Astrocyte (in vitro differentiated cells and primary cell): Measurements from ENCODE around the gene SNTB2. TPM values are rescaled to one million over a fixed set of nuclear protein-coding genes. Genes with fewer than 3 reads are reported as not detected.

Experiments used
- DNase-seq: peaks from one replicate; pipeline ENCODE4 v3.0.0-alpha.2; 2010; ENCODE audit warnings: low read depth
- FAIRE-seq: peaks from 2 replicates; lab custom pipeline; 2011; peaks lifted over from hg19 to GRCh38; lab: Jason Lieb, UNC
- H2AFZ ChIP-seq: 2 replicates; pipeline ENCODE4 v1.6.0; 2012; ENCODE audit warnings: low read depth, low read length, inconsistent platforms
- H3K27ac ChIP-seq: 2 replicates; pipeline ENCODE4 v1.5.1; 2011; ENCODE audit warnings: low read depth, low read length, inconsistent platforms
- H3K27me3 ChIP-seq: 2 replicates; pipeline ENCODE4 v1.6.0; 2011; ENCODE audit warnings: low read length, inconsistent platforms; ENCODE audit not compliant: insufficient read depth
- H3K36me3 ChIP-seq: 2 replicates; pipeline ENCODE4 v1.5.1; 2011; ENCODE audit warnings: low read length, inconsistent platforms; ENCODE audit not compliant: insufficient read depth
- H3K4me1 ChIP-seq: 2 replicates; pipeline ENCODE4 v1.5.1; 2011; ENCODE audit warnings: low read length, inconsistent platforms; ENCODE audit not compliant: insufficient read depth
- H3K4me2 ChIP-seq: 2 replicates; pipeline ENCODE4 v1.6.0; 2012; ENCODE audit warnings: low read length, inconsistent platforms
- H3K4me3 ChIP-seq: 2 replicates; pipeline ENCODE4 v1.5.1; 2011; ENCODE audit warnings: low read depth, mild to moderate bottlenecking, low read length, inconsistent platforms; ENCODE audit not compliant: insufficient read depth
- H3K79me2 ChIP-seq: 2 replicates; pipeline ENCODE4 v1.6.0; 2012; ENCODE audit warnings: mild to moderate bottlenecking, low read length, inconsistent platforms; ENCODE audit not compliant: insufficient read depth
- H3K9ac ChIP-seq: 2 replicates; pipeline ENCODE4 v1.6.0; 2012; ENCODE audit warnings: mild to moderate bottlenecking, low read length, inconsistent platforms
- H3K9me3 ChIP-seq: 2 replicates; pipeline ENCODE4 v1.5.1; 2012; ENCODE audit warnings: low read depth, mild to moderate bottlenecking, low read length, inconsistent platforms; ENCODE audit not compliant: insufficient read depth
- H4K20me1 ChIP-seq: 2 replicates; pipeline ENCODE4 v1.6.0; 2012; ENCODE audit warnings: low read length, inconsistent platforms; ENCODE audit not compliant: insufficient read depth
- H3K27ac Mint-ChIP-seq: one replicate; pipeline ENCODE4 v1.8.0; 2021; ENCODE audit warnings: mild to moderate bottlenecking, mixed read lengths; ENCODE audit not compliant: unreplicated experiment
- H3K27me3 Mint-ChIP-seq: one replicate; pipeline ENCODE4 v1.8.0; 2021; ENCODE audit warnings: low read depth, mixed read lengths; ENCODE audit not compliant: unreplicated experiment
- H3K36me3 Mint-ChIP-seq: one replicate; pipeline ENCODE4 v1.8.0; 2021; ENCODE audit warnings: low read depth, mixed read lengths; ENCODE audit not compliant: unreplicated experiment
- H3K4me1 Mint-ChIP-seq: one replicate; pipeline ENCODE4 v1.8.0; 2021; ENCODE audit warnings: low read depth, mixed read lengths; ENCODE audit not compliant: unreplicated experiment
- H3K4me3 Mint-ChIP-seq: one replicate; pipeline ENCODE4 v1.8.0; 2021; ENCODE audit warnings: mild to moderate bottlenecking, moderate library complexity, mixed read lengths; ENCODE audit not compliant: unreplicated experiment
- H3K9me3 Mint-ChIP-seq: one replicate; pipeline ENCODE4 v1.8.0; 2021; ENCODE audit warnings: mild to moderate bottlenecking, mixed read lengths; ENCODE audit not compliant: unreplicated experiment
- EZH2 ChIP-seq: IDR thresholded peaks from 2 replicates; pipeline ENCODE4 v1.6.1; 2012; ENCODE audit warnings: mild to moderate bottlenecking, low read length, inconsistent platforms; ENCODE audit not compliant: insufficient read depth
- total RNA-seq: library from RNA; stranded (reverse); gene quantifications from 2 replicates; pipeline ENCODE4 v1.2.1, GENCODE V29; 2021
- TF ChIP-seq, protein P1 (sequence below): IDR thresholded peaks from 2 replicates; pipeline ENCODE4 v1.5.1; 2011; ENCODE audit warnings: low read depth, mild to moderate bottlenecking, inconsistent platforms, low read length, moderate library complexity; ENCODE audit not compliant: insufficient read depth

The SNTB2 gene
- total RNA-seq, 1 donor from 2014 or later: 30.4 TPM

DNA sequence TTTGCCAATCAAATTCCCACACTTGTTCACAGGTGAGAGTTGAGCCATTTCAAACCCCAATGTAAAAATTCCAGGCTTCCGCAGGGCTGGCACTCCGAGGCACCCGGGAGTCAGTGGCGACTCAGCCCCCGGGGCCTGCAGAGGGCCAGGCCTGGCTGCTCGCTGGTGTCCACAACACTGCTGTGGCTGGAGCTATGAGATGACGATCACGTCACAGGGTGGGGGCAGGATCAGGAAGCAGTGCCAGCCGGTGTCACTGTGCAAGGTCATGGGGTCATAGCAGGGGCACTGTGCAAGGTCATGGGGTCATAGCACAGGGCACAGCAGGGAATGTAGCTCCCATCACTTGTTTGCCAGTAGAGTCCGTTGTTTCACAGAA, 131.9 kb downstream of the SNTB2 start:
- Mint-ChIP-seq H3K9me3 (no peaks in the 10 kb centered on the region), H3K27me3 (no peaks in the 10 kb centered on the region), H3K4me3 (no peak overlapping the region), H3K4me1 (no peaks in the 10 kb centered on the region), H3K27ac (no peak overlapping the region), H3K36me3 (peaks cover 23% of the 10 kb centered on the region)
- Histone ChIP-seq H3K4me3 (no peak overlapping the region), H2AFZ (no peak overlapping the region), H3K27ac (no peak overlapping the region), H3K9me3 (no peaks in the 10 kb centered on the region), H3K4me2 (no peak overlapping the region), H3K4me1 (no peaks in the 10 kb centered on the region), H4K20me1 (peaks cover 73% of the 10 kb centered on the region), H3K36me3 (peaks cover 54% of the 10 kb centered on the region), H3K79me2 (peaks cover 64% of the 10 kb centered on the region), H3K9ac (no peak overlapping the region), H3K27me3 (no peaks in the 10 kb centered on the region)
- DNase-seq: no peak
- FAIRE-seq: no peak
- no peak for TF ChIP-seq EZH2
- TF ChIP-seq, protein P1, sequence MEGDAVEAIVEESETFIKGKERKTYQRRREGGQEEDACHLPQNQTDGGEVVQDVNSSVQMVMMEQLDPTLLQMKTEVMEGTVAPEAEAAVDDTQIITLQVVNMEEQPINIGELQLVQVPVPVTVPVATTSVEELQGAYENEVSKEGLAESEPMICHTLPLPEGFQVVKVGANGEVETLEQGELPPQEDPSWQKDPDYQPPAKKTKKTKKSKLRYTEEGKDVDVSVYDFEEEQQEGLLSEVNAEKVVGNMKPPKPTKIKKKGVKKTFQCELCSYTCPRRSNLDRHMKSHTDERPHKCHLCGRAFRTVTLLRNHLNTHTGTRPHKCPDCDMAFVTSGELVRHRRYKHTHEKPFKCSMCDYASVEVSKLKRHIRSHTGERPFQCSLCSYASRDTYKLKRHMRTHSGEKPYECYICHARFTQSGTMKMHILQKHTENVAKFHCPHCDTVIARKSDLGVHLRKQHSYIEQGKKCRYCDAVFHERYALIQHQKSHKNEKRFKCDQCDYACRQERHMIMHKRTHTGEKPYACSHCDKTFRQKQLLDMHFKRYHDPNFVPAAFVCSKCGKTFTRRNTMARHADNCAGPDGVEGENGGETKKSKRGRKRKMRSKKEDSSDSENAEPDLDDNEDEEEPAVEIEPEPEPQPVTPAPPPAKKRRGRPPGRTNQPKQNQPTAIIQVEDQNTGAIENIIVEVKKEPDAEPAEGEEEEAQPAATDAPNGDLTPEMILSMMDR: no peak

DNA sequence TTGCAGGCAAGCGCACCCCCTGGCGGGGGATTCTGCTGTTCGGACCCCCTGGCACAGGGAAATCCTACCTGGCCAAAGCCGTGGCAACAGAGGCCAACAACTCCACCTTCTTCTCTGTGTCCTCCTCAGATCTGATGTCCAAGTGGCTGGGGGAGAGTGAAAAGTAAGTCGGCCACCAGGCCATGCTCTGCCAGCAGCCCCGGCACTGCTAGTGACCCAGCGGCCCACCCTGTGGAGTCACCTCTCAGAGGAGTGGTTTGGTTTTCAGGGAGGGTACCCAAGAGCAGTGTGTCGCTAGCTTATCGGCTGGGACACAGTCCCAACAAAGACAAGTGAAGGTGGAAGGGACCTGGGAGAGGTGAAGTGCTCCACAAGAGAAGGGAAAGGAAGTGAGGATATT, 132.4 kb downstream of the SNTB2 start:
- Histone ChIP-seq H4K20me1 (peaks cover 73% of the 10 kb centered on the region), H3K4me1 (no peaks in the 10 kb centered on the region), H3K9me3 (no peaks in the 10 kb centered on the region), H3K9ac (no peak overlapping the region), H3K36me3 (peaks cover 58% of the 10 kb centered on the region), H3K79me2 (peaks cover 64% of the 10 kb centered on the region), H3K27ac (no peak overlapping the region), H3K4me2 (no peak overlapping the region), H3K4me3 (no peak overlapping the region), H2AFZ (no peak overlapping the region), H3K27me3 (no peaks in the 10 kb centered on the region)
- no peak overlapping the region for H3K4me3 Mint-ChIP-seq
- H3K9me3 Mint-ChIP-seq: no peaks in the 10 kb centered on the region
- H3K36me3 Mint-ChIP-seq: peaks cover 23% of the 10 kb centered on the region
- DNase-seq (no peak), FAIRE-seq (no peak)
- no peak overlapping the region for H3K27ac Mint-ChIP-seq
- H3K4me1 Mint-ChIP-seq: no peaks in the 10 kb centered on the region
- TF ChIP-seq, protein P1: no peak
- TF ChIP-seq EZH2: no peak
- no peaks in the 10 kb centered on the region for H3K27me3 Mint-ChIP-seq

DNA sequence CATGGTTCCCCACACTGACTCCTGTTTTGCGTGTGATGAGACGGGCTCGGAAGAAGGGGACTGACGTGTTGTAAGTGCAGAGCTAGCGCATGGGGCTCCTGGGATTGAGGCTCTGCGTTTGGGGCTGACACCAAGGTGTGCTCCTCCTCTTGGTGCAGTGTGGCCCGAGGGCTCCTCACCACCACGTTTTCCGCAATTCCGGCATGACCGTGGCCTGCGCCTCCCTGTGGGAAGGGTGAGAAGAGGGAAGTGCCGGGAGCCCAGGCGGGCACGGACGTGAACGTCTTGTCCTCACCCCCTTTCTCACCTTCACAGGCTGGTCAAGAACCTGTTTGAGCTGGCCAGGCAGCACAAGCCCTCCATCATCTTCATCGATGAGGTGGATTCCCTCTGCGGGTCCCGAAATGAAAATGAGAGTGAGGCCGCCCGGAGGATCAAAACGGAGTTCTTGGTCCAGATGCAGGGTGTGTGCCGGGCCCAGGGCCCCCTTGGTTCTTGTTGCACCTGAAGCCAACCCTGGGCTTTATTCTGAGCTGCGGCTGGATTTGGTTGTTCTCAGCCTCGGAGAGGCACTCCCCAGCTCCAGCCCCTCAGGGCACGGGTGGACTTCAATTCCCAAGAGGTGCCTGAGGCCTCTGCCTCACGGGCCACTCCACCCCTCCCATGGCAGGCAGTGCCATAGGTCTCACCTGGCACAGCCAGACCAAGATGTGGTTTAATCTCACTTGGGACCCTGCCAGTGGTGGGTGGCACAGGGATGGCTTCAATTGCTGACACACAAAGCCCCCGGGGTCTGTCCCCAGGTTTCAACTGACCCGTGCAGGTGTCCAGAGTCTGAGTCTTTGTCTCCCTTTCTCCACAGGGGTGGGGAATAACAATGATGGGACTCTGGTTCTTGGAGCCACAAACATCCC, 133.1 kb downstream of the SNTB2 start:
- Mint-ChIP-seq H3K36me3 (peaks cover 23% of the 10 kb centered on the region), H3K27ac (no peak overlapping the region), H3K9me3 (no peaks in the 10 kb centered on the region), H3K4me3 (no peak overlapping the region), H3K4me1 (no peaks in the 10 kb centered on the region), H3K27me3 (no peaks in the 10 kb centered on the region)
- FAIRE-seq: no peak
- H3K9me3 ChIP-seq: no peaks in the 10 kb centered on the region
- no peaks in the 10 kb centered on the region for H3K4me1 ChIP-seq
- H3K9ac ChIP-seq: no peak overlapping the region
- peaks cover 74% of the 10 kb centered on the region for H4K20me1 ChIP-seq
- H3K36me3 ChIP-seq: peaks cover 64% of the 10 kb centered on the region
- H3K27me3 ChIP-seq: no peaks in the 10 kb centered on the region
- TF ChIP-seq, protein P1: no peak
- TF ChIP-seq EZH2: no peak
- no peak for DNase-seq
- no peak overlapping the region for H2AFZ ChIP-seq
- no peak overlapping the region for H3K4me3 ChIP-seq
- H3K4me2 ChIP-seq: no peak overlapping the region
- H3K27ac ChIP-seq: no peak overlapping the region
- peaks cover 65% of the 10 kb centered on the region for H3K79me2 ChIP-seq
